OCI-LY7 (cell line): Measurements from ENCODE around the gene NAA16.

ENCODE experiments used
- EZH2phosphoT487 ChIP-seq: fragments of 200-600 bp; sonication (generic); IDR thresholded peaks from 2 replicates; pipeline ENCODE4 v1.6.1; 2018; ENCODE audit warnings: low read depth, borderline replicate concordance, mild to moderate bottlenecking, mixed run types, antibody characterized with exemption, low read length, moderate library complexity, mixed read lengths
- TF ChIP-seq, protein P1 (sequence below): fragments of 200-600 bp; sonication (generic); conservative IDR thresholded peaks from 2 replicates; pipeline ENCODE4 v1.5.1; 2014; ENCODE audit warnings: mild to moderate bottlenecking, antibody characterized with exemption, low read length, moderate library complexity, mixed read lengths

DNA sequence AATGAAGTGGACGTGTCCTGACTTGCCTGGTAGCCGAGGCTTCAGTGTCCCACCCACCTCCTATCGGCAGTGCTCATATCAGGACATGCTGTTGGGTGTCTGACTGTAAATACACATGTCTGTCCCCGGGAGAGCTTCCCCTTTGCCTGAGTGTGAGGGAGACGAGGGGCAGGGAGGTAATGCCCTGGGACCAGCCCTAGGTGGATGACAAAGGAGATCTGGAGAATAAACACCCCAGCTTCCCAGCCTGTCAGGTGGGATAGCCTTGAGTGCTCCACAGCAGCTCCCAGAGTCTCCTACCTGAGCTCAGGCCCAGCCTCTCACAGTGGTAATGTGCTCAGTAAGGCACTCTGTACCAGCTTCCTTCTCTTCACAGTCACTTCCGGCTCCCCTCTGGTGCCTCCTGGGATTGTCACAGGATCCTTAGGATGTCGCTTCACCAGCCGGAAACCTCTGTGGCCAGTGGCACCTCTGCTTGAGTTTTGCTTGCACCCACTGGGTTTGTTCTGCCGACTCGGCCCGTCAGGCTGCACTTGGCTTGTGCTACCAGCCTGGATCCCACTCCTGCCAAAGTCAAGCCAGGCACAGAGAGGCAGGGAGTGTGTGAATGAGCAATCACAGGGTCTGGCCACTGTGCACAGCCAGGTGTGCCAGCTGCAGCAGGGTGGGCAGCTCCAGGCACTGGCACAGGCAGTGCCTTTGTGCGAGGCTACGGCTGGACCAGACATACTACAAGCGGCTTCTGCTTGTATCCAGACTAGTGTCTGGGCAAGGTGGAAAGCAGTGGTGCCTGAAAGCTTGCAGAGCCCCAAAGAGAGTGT is 91.8 kb downstream of the NAA16 start:
- TF ChIP-seq, protein P1, sequence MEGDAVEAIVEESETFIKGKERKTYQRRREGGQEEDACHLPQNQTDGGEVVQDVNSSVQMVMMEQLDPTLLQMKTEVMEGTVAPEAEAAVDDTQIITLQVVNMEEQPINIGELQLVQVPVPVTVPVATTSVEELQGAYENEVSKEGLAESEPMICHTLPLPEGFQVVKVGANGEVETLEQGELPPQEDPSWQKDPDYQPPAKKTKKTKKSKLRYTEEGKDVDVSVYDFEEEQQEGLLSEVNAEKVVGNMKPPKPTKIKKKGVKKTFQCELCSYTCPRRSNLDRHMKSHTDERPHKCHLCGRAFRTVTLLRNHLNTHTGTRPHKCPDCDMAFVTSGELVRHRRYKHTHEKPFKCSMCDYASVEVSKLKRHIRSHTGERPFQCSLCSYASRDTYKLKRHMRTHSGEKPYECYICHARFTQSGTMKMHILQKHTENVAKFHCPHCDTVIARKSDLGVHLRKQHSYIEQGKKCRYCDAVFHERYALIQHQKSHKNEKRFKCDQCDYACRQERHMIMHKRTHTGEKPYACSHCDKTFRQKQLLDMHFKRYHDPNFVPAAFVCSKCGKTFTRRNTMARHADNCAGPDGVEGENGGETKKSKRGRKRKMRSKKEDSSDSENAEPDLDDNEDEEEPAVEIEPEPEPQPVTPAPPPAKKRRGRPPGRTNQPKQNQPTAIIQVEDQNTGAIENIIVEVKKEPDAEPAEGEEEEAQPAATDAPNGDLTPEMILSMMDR, result no peak
- no peak for TF ChIP-seq EZH2phosphoT487
